Measurements from ENCODE around the gene FOXP1. TPM values are rescaled to one million over a fixed set of nuclear protein-coding genes. Genes with fewer than 3 reads are reported as not detected.

FOXP1 gene
- total RNA-seq, 1 experiment from 2014 or later: 75.3 TPM

GRCh38 chr3:71513081-71513480 lies 70.4 kb downstream of the FOXP1 start:
- Histone ChIP-seq H3K4ac (ENCODE audit: low read depth, low read length) (no peak overlapping the region), H3K4me2 (ENCODE audit: insufficient read depth, insufficient read length, low read length) (no peak overlapping the region)

More at GRCh38 chr3:71513081-71513480, 70.4 kb downstream of the FOXP1 start:
- no peak overlapping the region for H3K23ac ChIP-seq (ENCODE audit: insufficient read length, low read depth, low read length)
- WGBS (ENCODE audit: extremely low coverage, insufficient read length, low lambda C conversion rate): no CpG with 5 or more reads among the region's 6 CpGs
- no peak overlapping the region for H2AK5ac ChIP-seq (ENCODE audit: insufficient read length, low read length)
- no peak overlapping the region for H3K27ac ChIP-seq (ENCODE audit: insufficient read length, low read depth, low read length)
- no peaks in the 10 kb centered on the region for H3K23me2 ChIP-seq (ENCODE audit: insufficient read length, low read depth, low read length, poor library complexity, severe bottlenecking)
- Mint-ChIP-seq H3K4me3 (no peak overlapping the region), H3K27me3 (ENCODE audit: low read depth) (no peaks in the 10 kb centered on the region), H3K9me3 (no peaks in the 10 kb centered on the region), H3K36me3 (ENCODE audit: insufficient read depth in 1 of 3, low read depth in 3 of 3) (no peaks in the 10 kb centered on the region), H3K27ac (no peak overlapping the region), H3K4me1 (peaks cover 21 to 25% of the 10 kb centered on the region in 2 experiments)
- no peak overlapping the region for H2BK20ac ChIP-seq (ENCODE audit: low read depth, low read length, poor library complexity, severe bottlenecking)
- H4K91ac ChIP-seq (ENCODE audit: insufficient read length, low read depth, low read length): no peak overlapping the region
- TF ChIP-seq CTCF (conservative IDR thresholded peaks at IDR 0.05): no peak
- no peak overlapping the region for H3T11ph ChIP-seq (ENCODE audit: low read length)
- no peak overlapping the region for H2AFZ ChIP-seq (ENCODE audit: low read length)
- no peaks in the 10 kb centered on the region for H3K27me3 ChIP-seq (ENCODE audit: insufficient read depth, low read length)
- DNase-seq: no peak
- no peaks in the 10 kb centered on the region for H4K20me1 ChIP-seq (ENCODE audit: control insufficient read depth, insufficient read depth, insufficient read length)
- no peaks in the 10 kb centered on the region for H3K9me3 ChIP-seq (ENCODE audit: control insufficient read depth, low read depth, low read length)
- no peak overlapping the region for H3K9ac ChIP-seq (ENCODE audit: extremely low read depth, insufficient read length, low read length)
- no peak overlapping the region for H2BK5ac ChIP-seq (ENCODE audit: insufficient read length, low read length)
- no peaks in the 10 kb centered on the region for H3K79me2 ChIP-seq (ENCODE audit: insufficient read depth, low read length)
- no peak overlapping the region for H4K5ac ChIP-seq (ENCODE audit: insufficient read length, low read depth, low read length)
- no peak overlapping the region for H4K8ac ChIP-seq (replicated peaks; ENCODE audit: insufficient read length, low read depth, low read length)
- H3K4me1 ChIP-seq (ENCODE audit: insufficient read depth, low read length): 0 out of 2 replicates have a peak, but pooled peaks cover 3% of the 10 kb centered on the region
- H3K79me1 ChIP-seq (ENCODE audit: insufficient read depth, low read depth, low read length, poor library complexity, severe bottlenecking): no peaks in the 10 kb centered on the region
- H2BK120ac ChIP-seq (ENCODE audit: low read depth, low read length, poor library complexity, severe bottlenecking): no peak overlapping the region
- H2BK12ac ChIP-seq (ENCODE audit: insufficient read length, low read depth, low read length): no peak overlapping the region
- H2BK15ac ChIP-seq (ENCODE audit: low read depth, low read length): no peak overlapping the region
- H3K14ac ChIP-seq (ENCODE audit: insufficient read depth, low read length): no peak overlapping the region
- H3K56ac ChIP-seq (ENCODE audit: insufficient read length, low read depth, low read length): no peak overlapping the region
- H3K18ac ChIP-seq (ENCODE audit: insufficient read length, low read depth, low read length): no peak overlapping the region

Data from H9 (cell line).